GM10266 (cell line): ENCODE results near the gene VSIR.

Experiments used
- DNase-seq: peaks from one replicate; pipeline ENCODE4 v3.0.0; 2012; ENCODE audit errors: extremely low spot score
- CTCF ChIP-seq: IDR thresholded peaks from 2 replicates; pipeline ENCODE4 v1.5.1; 2012; ENCODE audit warnings: mild to moderate bottlenecking, low read depth; ENCODE audit not compliant: control insufficient read depth, insufficient read depth; ENCODE audit errors: missing control alignments

VSIR gene

DNA sequence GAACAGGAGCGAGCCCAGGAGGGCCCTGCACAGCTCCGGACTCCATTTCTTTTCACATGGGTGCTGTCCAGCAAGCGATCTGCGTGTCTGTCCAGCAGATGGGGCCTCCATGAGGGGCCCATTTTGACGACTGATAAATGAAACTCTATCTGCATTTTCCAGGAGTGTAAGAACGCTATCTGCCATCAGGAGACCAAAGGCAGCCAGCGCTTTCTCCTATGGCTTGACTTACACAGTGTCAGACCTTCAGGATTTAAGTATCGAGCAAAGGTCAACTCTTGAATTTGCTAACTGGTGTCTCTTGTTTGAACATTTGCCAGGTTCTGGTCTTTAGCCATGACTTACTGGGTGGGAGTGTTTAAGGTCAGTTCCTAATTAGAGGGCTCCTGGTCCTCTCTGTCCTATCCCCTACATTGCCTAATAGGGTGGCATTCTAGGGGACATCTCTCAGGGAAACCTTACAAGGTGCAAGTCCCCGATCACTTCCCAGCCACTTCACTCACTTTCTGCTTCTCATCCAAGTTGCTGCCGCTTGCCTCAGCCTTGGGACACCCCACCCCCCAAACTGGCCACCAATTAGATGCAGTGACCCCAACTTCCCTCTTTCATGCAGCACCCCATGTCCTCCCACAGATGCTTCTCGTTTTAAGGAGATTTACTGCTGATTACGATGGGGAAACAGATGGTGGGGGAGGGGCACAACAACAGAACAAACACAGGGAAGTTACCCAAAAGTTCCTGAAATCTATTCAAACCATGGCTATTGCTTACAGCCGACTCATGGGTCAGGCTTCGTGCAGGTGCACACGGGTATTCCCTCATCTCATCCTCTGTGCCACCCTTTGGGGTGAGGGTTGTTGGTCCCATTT, 20.0 kb downstream of the VSIR start:
- no peak for DNase-seq
- TF ChIP-seq CTCF = no peak

DNA sequence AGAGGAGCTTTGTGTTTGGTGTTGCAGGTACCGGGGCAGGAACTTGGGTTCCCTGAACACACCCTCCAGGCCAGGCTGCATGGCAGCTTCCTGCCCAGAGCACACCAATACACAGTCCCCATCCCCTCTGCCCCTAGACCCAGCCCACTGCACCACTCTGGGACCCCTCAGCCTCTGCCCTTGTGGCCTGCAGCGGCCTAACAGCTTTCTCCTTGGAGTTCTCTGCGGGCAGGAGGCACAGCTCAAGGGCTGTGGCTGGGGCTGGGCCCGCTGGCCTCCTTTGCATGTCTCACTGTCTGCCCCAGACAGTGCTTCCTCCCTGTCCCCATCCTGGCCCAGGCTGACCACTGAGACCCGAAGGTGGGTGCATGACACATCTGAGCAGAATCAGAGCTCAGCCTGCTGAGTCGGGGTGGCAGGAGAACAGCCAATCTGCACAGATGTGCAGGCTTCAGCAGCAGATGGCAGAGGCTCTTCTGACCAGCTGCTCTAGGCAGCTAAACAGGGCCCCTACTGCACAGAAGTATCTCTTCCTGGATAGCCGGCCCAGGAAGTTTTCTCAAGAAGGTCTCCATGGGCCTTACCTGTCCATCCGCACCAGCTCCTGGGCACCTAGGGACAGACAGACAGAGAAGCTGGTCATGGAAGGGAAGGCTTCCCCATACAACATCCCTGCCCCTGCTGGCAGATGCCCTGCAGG, 20.8 kb downstream of the VSIR start:
- DNase-seq = no peak
- TF ChIP-seq CTCF = no peak

GRCh38 chr10:71751515-71752224, 21.6 kb downstream of the VSIR start:
- no peak for TF ChIP-seq CTCF
- no peak for DNase-seq

- no peak for TF ChIP-seq CTCF
- no peak for DNase-seq
Observed at GRCh38 chr10:71750986-71751385, 22.3 kb downstream of the VSIR start.

- DNase-seq = no peak
- TF ChIP-seq CTCF = no peak
Observed at GRCh38 chr10:71750124-71750841, 23.0 kb downstream of the VSIR start.

- DNase-seq = no peak
- no peak for TF ChIP-seq CTCF
Observed at GRCh38 chr10:71749396-71749795, 23.9 kb downstream of the VSIR start.
